HFFc6 (cell line): Measurements from ENCODE around the gene GSTCD. TPM values are rescaled to one million over a fixed set of nuclear protein-coding genes. Genes with fewer than 3 reads are reported as not detected.
"Not testable (repeated sequence)": the region's sequence is repeated elsewhere in the genome, so short reads cannot be mapped to it uniquely, and the experiment has no call there.

ENCODE experiments used
- DNase-seq: peaks from one replicate; pipeline ENCODE4 v3.0.0-alpha.2; 2018
- H3K27ac Mint-ChIP-seq: 2 replicates; pipeline ENCODE4 v1.8.0; 2020; ENCODE audit warnings: mild to moderate bottlenecking, mixed read lengths
- H3K27me3 Mint-ChIP-seq: 2 replicates; pipeline ENCODE4 v1.8.0; 2021; ENCODE audit warnings: mild to moderate bottlenecking, moderate library complexity, mixed read lengths; ENCODE audit not compliant: insufficient read depth
- H3K36me3 Mint-ChIP-seq: 2 replicates; pipeline ENCODE4 v1.8.0; 2021; ENCODE audit warnings: low read depth, mixed read lengths
- H3K4me1 Mint-ChIP-seq: 2 replicates; pipeline ENCODE4 v1.8.0; 2020; ENCODE audit warnings: low read depth, mixed read lengths
- H3K4me3 Mint-ChIP-seq: 2 replicates; pipeline ENCODE4 v1.8.0; 2020; ENCODE audit warnings: mild to moderate bottlenecking, moderate library complexity, mixed read lengths
- H3K9me3 Mint-ChIP-seq: 2 replicates; pipeline ENCODE4 v1.8.0; 2020; ENCODE audit warnings: mild to moderate bottlenecking, mixed read lengths
- total RNA-seq, 6 experiments: library from RNA; stranded (reverse); fragmentation: NEBNext Ultra II Directional; extraction: Animal tissue kit (Norgen Biotek cat#: 25700); gene quantifications; 2 replicates in 1 of 6; 3 replicates in 5 of 6; pipeline ENCODE4 v1.2.3, GENCODE V29; 2021
- TF ChIP-seq, protein P1 (sequence below): fragments of 200-600 bp; sonication (generic); IDR thresholded peaks from 2 replicates; pipeline ENCODE4 v1.5.0; 2021; ENCODE audit warnings: antibody characterized with exemption, mild to moderate bottlenecking

The GSTCD gene
- total RNA-seq, 6 experiments from 2014 or later = 5.8 to 12.3 (median 9.7) TPM

DNA sequence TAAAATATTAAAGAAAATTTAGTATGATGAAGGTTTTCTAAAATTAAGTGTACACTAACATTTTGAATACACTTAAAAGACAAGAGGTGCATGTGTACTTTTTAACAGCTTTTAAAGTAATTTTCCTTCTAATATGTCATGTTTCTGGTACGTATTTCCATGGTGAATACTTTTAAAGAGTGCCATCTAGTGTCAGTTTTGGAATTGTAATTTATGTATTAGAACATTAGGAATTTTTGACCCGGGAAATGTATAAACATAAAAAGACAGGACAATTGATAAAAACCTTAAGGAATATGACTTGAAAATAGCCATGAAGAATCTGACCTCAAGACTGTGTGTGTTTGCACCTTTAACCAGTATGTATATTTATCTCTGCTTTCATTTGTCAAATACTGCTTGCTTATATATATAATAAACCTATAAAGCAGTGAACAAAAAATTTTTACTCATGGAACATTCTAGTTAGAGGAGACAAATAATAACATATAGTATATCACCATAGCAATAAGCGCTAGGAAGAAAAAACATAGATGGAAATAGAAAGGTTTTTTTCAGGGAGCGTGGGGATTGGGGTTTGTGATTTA, 7.2 kb downstream of the GSTCD start:
- Mint-ChIP-seq H3K27me3 (no peaks in the 10 kb centered on the region), H3K4me1 (peaks cover 30% of the 10 kb centered on the region), H3K27ac (no peak overlapping the region), H3K9me3 (no peaks in the 10 kb centered on the region), H3K4me3 (no peak overlapping the region), H3K36me3 (no peaks in the 10 kb centered on the region)
- peak; percentile 23 for DNase-seq
- TF ChIP-seq, protein P1, sequence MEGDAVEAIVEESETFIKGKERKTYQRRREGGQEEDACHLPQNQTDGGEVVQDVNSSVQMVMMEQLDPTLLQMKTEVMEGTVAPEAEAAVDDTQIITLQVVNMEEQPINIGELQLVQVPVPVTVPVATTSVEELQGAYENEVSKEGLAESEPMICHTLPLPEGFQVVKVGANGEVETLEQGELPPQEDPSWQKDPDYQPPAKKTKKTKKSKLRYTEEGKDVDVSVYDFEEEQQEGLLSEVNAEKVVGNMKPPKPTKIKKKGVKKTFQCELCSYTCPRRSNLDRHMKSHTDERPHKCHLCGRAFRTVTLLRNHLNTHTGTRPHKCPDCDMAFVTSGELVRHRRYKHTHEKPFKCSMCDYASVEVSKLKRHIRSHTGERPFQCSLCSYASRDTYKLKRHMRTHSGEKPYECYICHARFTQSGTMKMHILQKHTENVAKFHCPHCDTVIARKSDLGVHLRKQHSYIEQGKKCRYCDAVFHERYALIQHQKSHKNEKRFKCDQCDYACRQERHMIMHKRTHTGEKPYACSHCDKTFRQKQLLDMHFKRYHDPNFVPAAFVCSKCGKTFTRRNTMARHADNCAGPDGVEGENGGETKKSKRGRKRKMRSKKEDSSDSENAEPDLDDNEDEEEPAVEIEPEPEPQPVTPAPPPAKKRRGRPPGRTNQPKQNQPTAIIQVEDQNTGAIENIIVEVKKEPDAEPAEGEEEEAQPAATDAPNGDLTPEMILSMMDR = peak; percentile 73; the same call in 1 of the 2 replicates

DNA sequence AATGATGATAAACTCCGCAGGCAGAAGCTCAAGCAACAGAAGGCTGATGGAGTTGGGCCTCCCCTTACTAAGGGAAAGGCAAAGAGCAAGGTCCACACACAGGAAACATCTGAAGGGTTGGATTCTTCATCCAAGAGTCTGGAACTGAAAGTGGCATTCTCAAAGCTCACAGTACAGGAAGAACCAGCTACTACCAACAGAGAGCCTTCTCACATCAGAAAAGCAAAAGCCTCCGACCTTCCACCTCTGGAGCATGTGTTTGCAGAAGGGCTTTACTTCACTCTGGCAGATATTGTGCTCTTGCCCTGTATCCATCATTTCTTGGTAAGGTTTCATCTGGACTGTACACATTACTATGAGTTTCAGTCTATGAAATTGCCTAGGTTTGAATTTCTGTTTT, 10.6 kb downstream of the GSTCD start:
- Mint-ChIP-seq H3K4me1 (peaks cover 7% of the 10 kb centered on the region), H3K27me3 (no peaks in the 10 kb centered on the region), H3K36me3 (no peaks in the 10 kb centered on the region), H3K9me3 (no peaks in the 10 kb centered on the region), H3K27ac (no peak overlapping the region), H3K4me3 (no peak overlapping the region)
- no peak for DNase-seq
- TF ChIP-seq, protein P1 = no peak

DNA sequence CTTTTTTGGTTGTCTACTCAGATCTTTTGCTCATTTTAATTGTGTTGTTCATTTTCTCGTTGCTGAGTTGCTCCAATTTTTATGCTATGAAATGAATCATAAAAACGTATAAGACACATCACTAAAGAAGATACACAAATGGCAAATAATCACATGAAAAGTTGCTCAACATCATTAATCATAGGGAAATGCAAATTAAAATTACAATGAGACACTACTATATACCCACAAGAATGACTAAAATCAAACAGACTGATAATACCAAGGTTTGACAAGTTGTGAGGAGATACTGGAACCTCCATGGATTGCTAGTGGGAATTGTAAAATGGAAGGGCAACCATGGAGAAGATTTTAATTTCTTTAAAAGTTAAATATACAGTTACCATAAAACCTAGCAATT, 17.0 kb downstream of the GSTCD start:
- TF ChIP-seq, protein P1 = no peak
- no peaks in the 10 kb centered on the region for H3K27me3 Mint-ChIP-seq
- H3K4me1 Mint-ChIP-seq = no peaks in the 10 kb centered on the region
- peaks cover 12% of the 10 kb centered on the region for H3K9me3 Mint-ChIP-seq
- H3K36me3 Mint-ChIP-seq = peaks cover 19% of the 10 kb centered on the region
- no peak overlapping the region for H3K27ac Mint-ChIP-seq
- no peak for DNase-seq
- H3K4me3 Mint-ChIP-seq = no peak overlapping the region

GRCh38 chr4:105729895-105730294, 21.3 kb downstream of the GSTCD start:
- H3K4me3 Mint-ChIP-seq = not testable (repeated sequence)
- H3K36me3 Mint-ChIP-seq = peaks cover 55% of the 10 kb centered on the region

DNA sequence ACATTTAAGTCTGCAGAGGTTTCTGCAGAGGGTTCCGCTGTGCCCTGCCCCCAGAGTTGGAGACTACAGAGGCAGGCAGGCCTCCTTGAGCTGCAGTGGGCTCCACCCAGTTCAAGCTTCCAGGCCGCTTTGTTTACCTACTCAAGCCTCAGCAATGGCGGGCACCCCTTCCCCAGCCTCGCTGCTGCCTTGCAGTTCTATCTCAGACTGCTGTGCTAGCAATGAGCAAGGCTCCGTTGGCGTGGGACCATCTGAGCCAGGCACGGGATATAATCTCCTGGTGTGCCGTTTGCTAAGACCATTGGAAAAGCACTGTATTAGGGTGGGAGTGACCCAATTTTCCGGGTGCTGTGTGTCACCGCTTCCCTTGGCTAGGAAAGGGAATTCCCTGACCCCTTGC, 26.6 kb downstream of the GSTCD start:
- H3K27ac Mint-ChIP-seq, DNase-seq, H3K27me3 Mint-ChIP-seq, H3K4me3 Mint-ChIP-seq, H3K4me1 Mint-ChIP-seq: not testable (repeated sequence)
- Mint-ChIP-seq H3K9me3 (peaks cover 45% of the 10 kb centered on the region), H3K36me3 (peaks cover 81% of the 10 kb centered on the region)

More at GRCh38 chr4:105729895-105730294, 21.3 kb downstream of the GSTCD start:
- peaks cover 29% of the 10 kb centered on the region for H3K9me3 Mint-ChIP-seq
- not testable (repeated sequence) for H3K4me1 Mint-ChIP-seq, H3K27ac Mint-ChIP-seq, H3K27me3 Mint-ChIP-seq, DNase-seq

GRCh38 chr4:105741548-105741947, 33.0 kb downstream of the GSTCD start:
- H3K4me1 Mint-ChIP-seq = no peaks in the 10 kb centered on the region
- peaks cover 20% of the 10 kb centered on the region for H3K9me3 Mint-ChIP-seq
- no peak overlapping the region for H3K27ac Mint-ChIP-seq
- no peak for DNase-seq
- H3K27me3 Mint-ChIP-seq = no peaks in the 10 kb centered on the region; the same call in 1 of the 2 replicates
- TF ChIP-seq, protein P1 = no peak
- peaks cover 32% of the 10 kb centered on the region for H3K36me3 Mint-ChIP-seq
- H3K4me3 Mint-ChIP-seq = no peak overlapping the region

DNA sequence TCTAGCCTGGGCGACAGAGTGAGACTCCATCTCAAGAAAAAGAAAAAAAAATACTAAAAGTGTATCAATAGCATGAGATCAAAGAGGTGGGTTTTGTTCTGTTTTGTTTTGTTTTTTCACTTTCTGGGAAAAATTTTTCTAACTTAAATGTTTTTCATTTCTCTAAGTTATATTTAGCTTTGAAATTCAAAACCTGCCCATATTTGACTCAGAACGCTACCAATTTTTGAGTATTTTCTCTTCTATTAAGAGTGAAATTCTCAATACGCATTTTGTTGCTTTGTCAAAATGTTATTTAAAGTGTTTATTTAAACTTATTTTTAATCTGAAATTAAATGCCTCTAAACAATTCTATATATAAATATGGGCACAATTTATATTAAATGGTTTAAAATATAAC, 39.6 kb downstream of the GSTCD start:
- H3K9me3 Mint-ChIP-seq = no peaks in the 10 kb centered on the region
- H3K4me3 Mint-ChIP-seq = no peak overlapping the region
- no peaks in the 10 kb centered on the region; the same call in 1 of the 2 replicates for H3K27me3 Mint-ChIP-seq
- no peak for DNase-seq
- H3K27ac Mint-ChIP-seq = no peak overlapping the region
- no peaks in the 10 kb centered on the region for H3K36me3 Mint-ChIP-seq
- TF ChIP-seq, protein P1 = no peak
- H3K4me1 Mint-ChIP-seq = no peaks in the 10 kb centered on the region
